VCaP (cell line): ENCODE data around the gene RND2.

Source experiments
- H3K27ac ChIP-seq: fragments of 450-650 bp; 2 replicates; pipeline ENCODE4 v1.5.1; 2017
- TF ChIP-seq, protein P1 (sequence below): fragments of 450-650 bp; conservative IDR thresholded peaks from 2 replicates; pipeline ENCODE4 v1.5.1; 2017; ENCODE audit warnings: mild to moderate bottlenecking, moderate library complexity

RND2 gene

DNA sequence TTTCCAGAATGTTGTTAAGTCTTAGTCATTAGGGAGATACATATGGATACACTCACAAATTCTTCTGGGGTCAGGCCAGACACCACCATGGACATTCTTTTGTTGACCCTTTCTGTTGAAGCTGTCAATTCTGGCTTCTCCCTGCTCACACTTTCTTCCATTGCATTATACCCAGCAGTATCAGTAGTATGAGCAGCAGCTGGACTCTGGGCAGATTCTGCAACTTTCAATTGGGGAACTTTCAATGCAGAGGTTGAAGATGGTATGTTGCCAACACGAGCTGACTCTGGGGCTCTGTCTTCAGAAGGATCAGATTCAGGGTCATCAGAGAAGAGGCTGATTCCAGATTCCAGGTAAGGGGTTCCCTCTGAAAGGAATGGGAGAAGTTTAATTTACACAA, 45.8 kb downstream of the RND2 start:
- no peak overlapping the region for H3K27ac ChIP-seq
- TF ChIP-seq, protein P1, sequence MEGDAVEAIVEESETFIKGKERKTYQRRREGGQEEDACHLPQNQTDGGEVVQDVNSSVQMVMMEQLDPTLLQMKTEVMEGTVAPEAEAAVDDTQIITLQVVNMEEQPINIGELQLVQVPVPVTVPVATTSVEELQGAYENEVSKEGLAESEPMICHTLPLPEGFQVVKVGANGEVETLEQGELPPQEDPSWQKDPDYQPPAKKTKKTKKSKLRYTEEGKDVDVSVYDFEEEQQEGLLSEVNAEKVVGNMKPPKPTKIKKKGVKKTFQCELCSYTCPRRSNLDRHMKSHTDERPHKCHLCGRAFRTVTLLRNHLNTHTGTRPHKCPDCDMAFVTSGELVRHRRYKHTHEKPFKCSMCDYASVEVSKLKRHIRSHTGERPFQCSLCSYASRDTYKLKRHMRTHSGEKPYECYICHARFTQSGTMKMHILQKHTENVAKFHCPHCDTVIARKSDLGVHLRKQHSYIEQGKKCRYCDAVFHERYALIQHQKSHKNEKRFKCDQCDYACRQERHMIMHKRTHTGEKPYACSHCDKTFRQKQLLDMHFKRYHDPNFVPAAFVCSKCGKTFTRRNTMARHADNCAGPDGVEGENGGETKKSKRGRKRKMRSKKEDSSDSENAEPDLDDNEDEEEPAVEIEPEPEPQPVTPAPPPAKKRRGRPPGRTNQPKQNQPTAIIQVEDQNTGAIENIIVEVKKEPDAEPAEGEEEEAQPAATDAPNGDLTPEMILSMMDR: no peak

GRCh38 chr17:43074869-43075268, 49.8 kb downstream of the RND2 start:
- TF ChIP-seq, protein P1: no peak
- H3K27ac ChIP-seq: no peak overlapping the region

- TF ChIP-seq, protein P1: no peak
- H3K27ac ChIP-seq: no peak overlapping the region
These were observed 54.7 kb downstream of the RND2 start for GRCh38 chr17:43079641-43080302.
